Embryonic facial prominence (tissue), 1 donor: ENCODE data around the gene EPHA7.

Experiments
- DNase-seq: peaks from one replicate; pipeline ENCODE4 v3.0.0-alpha.2; 2016; ENCODE audit errors: extremely low spot score

The EPHA7 gene

GRCh38 chr6:93325761-93326160 is 93.6 kb downstream of the EPHA7 start:
- DNase-seq = no peak

GRCh38 chr6:93323630-93324029 is 95.7 kb downstream of the EPHA7 start:
- no peak for DNase-seq

- no peak for DNase-seq
Measured at GRCh38 chr6:93322651-93323050, 96.7 kb downstream of the EPHA7 start.

GRCh38 chr6:93319304-93319703 is 100.1 kb downstream of the EPHA7 start:
- DNase-seq = no peak

- no peak for DNase-seq
Measured at GRCh38 chr6:93318121-93318520, 101.2 kb downstream of the EPHA7 start.

- no peak for DNase-seq
Measured at GRCh38 chr6:93317592-93317991, 101.8 kb downstream of the EPHA7 start.

GRCh38 chr6:93307505-93308409 is 111.6 kb downstream of the EPHA7 start:
- DNase-seq = no peak

GRCh38 chr6:93305088-93305487 is 114.3 kb downstream of the EPHA7 start:
- DNase-seq = no peak

GRCh38 chr6:93304505-93304904 is 114.9 kb downstream of the EPHA7 start:
- DNase-seq = no peak

- DNase-seq = no peak
Measured at GRCh38 chr6:93300661-93301060, 118.7 kb downstream of the EPHA7 start.

GRCh38 chr6:93299622-93300021 is 119.7 kb downstream of the EPHA7 start:
- DNase-seq = no peak

- DNase-seq = no peak
Measured at GRCh38 chr6:93295631-93296030, 123.7 kb downstream of the EPHA7 start.

GRCh38 chr6:93294879-93295278 is 124.5 kb downstream of the EPHA7 start:
- no peak for DNase-seq

GRCh38 chr6:93293872-93294271 is 125.5 kb downstream of the EPHA7 start:
- DNase-seq = no peak

GRCh38 chr6:93293460-93293859 is 125.9 kb downstream of the EPHA7 start:
- DNase-seq = no peak

- no peak for DNase-seq
Measured at GRCh38 chr6:93282521-93283031, 136.8 kb downstream of the EPHA7 start.

GRCh38 chr6:93278241-93278640 is 141.1 kb downstream of the EPHA7 start:
- DNase-seq = no peak

GRCh38 chr6:93272896-93273295 is 146.5 kb downstream of the EPHA7 start:
- no peak for DNase-seq

GRCh38 chr6:93272211-93272610 is 147.1 kb downstream of the EPHA7 start:
- no peak for DNase-seq

GRCh38 chr6:93266116-93266817 is 153.1 kb downstream of the EPHA7 start:
- no peak for DNase-seq

- DNase-seq = no peak
Measured at GRCh38 chr6:93260881-93261280, 158.5 kb downstream of the EPHA7 start.

- DNase-seq = no peak
Measured at GRCh38 chr6:93259332-93259731, 160.0 kb downstream of the EPHA7 start.

GRCh38 chr6:93252930-93253329 is 166.4 kb downstream of the EPHA7 start:
- DNase-seq = no peak
